B cell (primary cell): ENCODE measurements around the gene ECT2. TPM values are rescaled to one million over a fixed set of nuclear protein-coding genes. Genes with fewer than 3 reads are reported as not detected.

Source experiments
- ATAC-seq: fragments of 200-7000 bp; cut with Tn5 transposase; one replicate; pipeline ENCODE4 v1.10.0; 2021; ENCODE audit warnings: low read depth, mild to moderate bottlenecking, moderate number of reproducible peaks, moderate library complexity
- CTCF ChIA-PET: fragments of 350-600 bp; sonication (Branson Sonifier 250); formaldehyde crosslinking; loops from one replicate; lab custom pipeline; 2021; ENCODE audit warnings: antibody characterized with exemption, inconsistent platforms; lab: Charles Lee
- POLR2A ChIA-PET: fragments of 350-600 bp; sonication (Branson Sonifier 250); formaldehyde crosslinking; loops from one replicate; lab custom pipeline; 2021; ENCODE audit warnings: antibody characterized with exemption; lab: Charles Lee
- DNase-seq: peaks from one replicate; pipeline ENCODE4 v3.0.0; 2013
- H2AFZ ChIP-seq: 2 replicates; pipeline ENCODE4 v1.6.1; 2012; ENCODE audit warnings: mild to moderate bottlenecking, low read depth, low read length; ENCODE audit not compliant: insufficient read depth, poor library complexity, severe bottlenecking
- H3K27ac ChIP-seq, 2 donors: 1 replicate in 1 of 2; 2 replicates in 1 of 2; pipeline ENCODE4 v1.5.1; 2012 to 2013; ENCODE audit warnings: low read length in 2 of 2, mild to moderate bottlenecking in 2 of 2, moderate library complexity in 1 of 2
- H3K27me3 ChIP-seq, 4 experiments: fragments of 200-600 bp in 1 of 4; sonication (generic) in 1 of 4; replicated peaks in 1 of 4; 1 replicate in 2 of 4; 2 replicates in 2 of 4; pipeline versions ENCODE4 v1.6.1 to v1.7.0; 2013 to 2016; ENCODE audit warnings: low read length in 3 of 4, mild to moderate bottlenecking in 2 of 4, mixed read lengths in 1 of 4, moderate library complexity in 1 of 4; ENCODE audit not compliant: insufficient read depth in 4 of 4, control insufficient read depth in 3 of 4; ENCODE audit errors: control extremely low read depth in 1 of 4
- H3K36me3 ChIP-seq, 2 experiments: replicated peaks in 1 of 2; 1 replicate in 1 of 2; 2 replicates in 1 of 2; pipeline versions ENCODE4 v1.6.1 to v1.7.1; 2013; ENCODE audit warnings: low read length in 1 of 2; ENCODE audit not compliant: insufficient read depth in 2 of 2, control insufficient read depth in 1 of 2; ENCODE audit errors: control extremely low read depth in 1 of 2, extremely low read depth in 1 of 2
- H3K4me1 ChIP-seq, 2 donors: fragments of 200-600 bp in 1 of 2; sonication (generic) in 1 of 2; 1 replicate in 1 of 2; 2 replicates in 1 of 2; pipeline versions ENCODE4 v1.5.1 to v1.6.1; 2013 to 2017; ENCODE audit warnings: low read length in 2 of 2; ENCODE audit not compliant: control insufficient read depth in 2 of 2, insufficient read depth in 2 of 2
- H3K4me2 ChIP-seq: replicated peaks from 2 replicates; pipeline ENCODE3; 2012; ENCODE audit warnings: mild to moderate bottlenecking, low read depth, low read length; ENCODE audit not compliant: poor library complexity, severe bottlenecking
- H3K4me3 ChIP-seq, 5 experiments: fragments of 200-600 bp in 1 of 5; sonication (generic) in 1 of 5; 1 replicate in 3 of 5; 2 replicates in 2 of 5; pipeline versions ENCODE4 v1.5.1 to v1.7.0; 2011 to 2016; ENCODE audit warnings: low read length in 4 of 5, mild to moderate bottlenecking in 4 of 5, low read depth in 2 of 5, control low read depth in 1 of 5, moderate library complexity in 1 of 5; ENCODE audit not compliant: insufficient read depth in 1 of 5; ENCODE audit errors: control extremely low read depth in 1 of 5, extremely low read depth in 1 of 5
- H3K79me2 ChIP-seq: fragments of 200-600 bp; sonication (generic); one replicate; pipeline ENCODE4 v1.6.0; 2016; ENCODE audit warnings: low read length; ENCODE audit not compliant: control insufficient read depth, insufficient read depth
- H3K9ac ChIP-seq: fragments of 200-600 bp; sonication (generic); 2 replicates; pipeline ENCODE4 v1.6.1; 2017; ENCODE audit warnings: mild to moderate bottlenecking, low read length, moderate library complexity
- H3K9me3 ChIP-seq, 3 donors: one replicate each; pipeline versions ENCODE4 v1.6.1 to v1.7.1; 2013; ENCODE audit warnings: low read length in 2 of 3; ENCODE audit not compliant: control insufficient read depth in 2 of 3, insufficient read depth in 1 of 3; ENCODE audit errors: control extremely low read depth in 1 of 3
- H4K20me1 ChIP-seq: 2 replicates; pipeline ENCODE4 v1.6.0; 2012; ENCODE audit warnings: mild to moderate bottlenecking, low read length; ENCODE audit not compliant: insufficient read depth, control insufficient read depth, poor library complexity, severe bottlenecking
- H3K27ac Mint-ChIP-seq: one replicate; pipeline ENCODE4 v1.8.0; 2021; ENCODE audit warnings: mixed read lengths
- H3K27me3 Mint-ChIP-seq: one replicate; pipeline ENCODE4 v1.8.0; 2021; ENCODE audit warnings: mixed read lengths
- H3K4me1 Mint-ChIP-seq: one replicate; pipeline ENCODE4 v1.8.0; 2021; ENCODE audit warnings: mixed read lengths
- H3K4me3 Mint-ChIP-seq: one replicate; pipeline ENCODE4 v1.8.0; 2021; ENCODE audit warnings: mixed read lengths
- H3K9me3 Mint-ChIP-seq: one replicate; pipeline ENCODE4 v1.8.0; 2022; ENCODE audit warnings: mixed read lengths; ENCODE audit not compliant: insufficient read depth
- CTCF ChIP-seq: fragments of 200-600 bp; IDR thresholded peaks from one replicate; pipeline ENCODE4 v1.8.0; 2022; ENCODE audit warnings: antibody characterized with exemption, mild to moderate bottlenecking
- EZH2 ChIP-seq: IDR thresholded peaks from 2 replicates; pipeline ENCODE4 v1.6.1; 2012; ENCODE audit warnings: borderline replicate concordance, low read depth, mild to moderate bottlenecking, moderate library complexity, low read length; ENCODE audit not compliant: insufficient read depth, poor library complexity, severe bottlenecking
- WGBS: methylation state at CpG from one replicate; pipeline ENCODE4 v1.1.5; 2013; ENCODE audit warnings: missing lambda C conversion rate; ENCODE audit not compliant: insufficient coverage; 5-methylcytosine and 5-hydroxymethylcytosine counted together
- intact Hi-C: fragments of 100-400 bp; cut with micrococcal nuclease; formaldehyde crosslinking; loops from one replicate; pipeline ENCODE4 v1.10.0; 2022
- polyA plus RNA-seq: library from polyadenylated mRNA; depleted of rRNA; stranded (reverse); fragments of >200 nt; gene quantifications from 2 replicates; pipeline ENCODE4 v1.2.3, GENCODE V29; 2012
- total RNA-seq, 2 donors: library from RNA; stranded (reverse); fragments of 120-200 nt in 1 of 2; gene quantifications; 1 replicate in 1 of 2; 2 replicates in 1 of 2; pipeline versions ENCODE4 v1.2.3 to v1.2.4, GENCODE V29; 2013 to 2022

The ECT2 gene
- total and polyA plus RNA-seq, 2 donors (not counting 1 experiment from before 2014, with no cell fraction given), result 1.00 to 5.1 TPM

- WGBS, result no CpG with 5 or more reads among the region's 4 CpGs
- no peaks in the 10 kb centered on the region for H3K9me3 Mint-ChIP-seq
- Histone ChIP-seq H3K4me1 (no peaks in the 10 kb centered on the region), H3K79me2 (no peaks in the 10 kb centered on the region), H3K27me3 (no peaks in the 10 kb centered on the region), H3K27ac (no peak overlapping the region), H2AFZ (no peak overlapping the region), H3K9me3 (no peaks in the 10 kb centered on the region), H3K9ac (no peak overlapping the region), H3K4me2 (no peak overlapping the region), H4K20me1 (no peaks in the 10 kb centered on the region), H3K4me3 (no peak overlapping the region), H3K36me3 (no peaks in the 10 kb centered on the region)
- no peak overlapping the region for H3K4me3 Mint-ChIP-seq
- H3K4me1 Mint-ChIP-seq, result no peaks in the 10 kb centered on the region
- CTCF ChIA-PET, result no interaction called here
- DNase-seq (no peak), ATAC-seq (no peak)
- no peak overlapping the region for H3K27ac Mint-ChIP-seq
- POLR2A ChIA-PET, result no interaction called here
- intact Hi-C loops, result no loop called here
- TF ChIP-seq EZH2 (no peak), CTCF (no peak)
- H3K27me3 Mint-ChIP-seq, result peaks cover 5% of the 10 kb centered on the region
Observed at GRCh38 chr3:172839679-172840078, 89.2 kb downstream of the ECT2 start.

GRCh38 chr3:172840463-172840862, 89.9 kb downstream of the ECT2 start:
- Histone ChIP-seq H3K27me3 (no peaks in the 10 kb centered on the region), H3K9ac (no peak overlapping the region), H3K4me2 (no peak overlapping the region), H3K79me2 (no peaks in the 10 kb centered on the region), H2AFZ (no peak overlapping the region), H3K27ac (no peak overlapping the region), H3K36me3 (no peaks in the 10 kb centered on the region), H3K4me3 (no peak overlapping the region), H3K9me3 (no peaks in the 10 kb centered on the region), H3K4me1 (no peaks in the 10 kb centered on the region), H4K20me1 (no peaks in the 10 kb centered on the region)
- H3K27me3 Mint-ChIP-seq, result peaks cover 5% of the 10 kb centered on the region
- no peaks in the 10 kb centered on the region for H3K9me3 Mint-ChIP-seq
- TF ChIP-seq EZH2 (no peak), CTCF (no peak)
- no CpG with 5 or more reads among the region's 4 CpGs for WGBS
- H3K4me3 Mint-ChIP-seq, result no peak overlapping the region
- POLR2A ChIA-PET, result no interaction called here
- DNase-seq, result no peak
- no peaks in the 10 kb centered on the region for H3K4me1 Mint-ChIP-seq
- no peak overlapping the region for H3K27ac Mint-ChIP-seq
- ATAC-seq, result no peak
- CTCF ChIA-PET, result no interaction called here
- intact Hi-C loops, result no loop called here
